Endodermal cell (in vitro differentiated cells): ENCODE results near the gene RCAN1. TPM values are rescaled to one million over a fixed set of nuclear protein-coding genes. Genes with fewer than 3 reads are reported as not detected.
A peak's percentile ranks its signal among the peaks of the same experiment; 100 is the strongest.

ENCODE experiments used
- DNase-seq: peaks from one replicate; pipeline ENCODE4 v3.0.0-alpha.2; 2017
- H3K27ac ChIP-seq: 2 replicates; pipeline ENCODE4 v1.5.1; 2013; ENCODE audit warnings: mild to moderate bottlenecking, low read depth, low read length, moderate library complexity
- H3K27me3 ChIP-seq: 2 replicates; pipeline ENCODE4 v1.6.1; 2013; ENCODE audit warnings: mild to moderate bottlenecking, low read length, moderate library complexity; ENCODE audit not compliant: insufficient read depth, control insufficient read depth, poor library complexity, severe bottlenecking
- H3K36me3 ChIP-seq: 2 replicates; pipeline ENCODE4 v1.7.0; 2013; ENCODE audit warnings: mild to moderate bottlenecking, low read length, moderate library complexity; ENCODE audit not compliant: control insufficient read depth, insufficient read depth
- H3K4me1 ChIP-seq: one replicate; pipeline ENCODE4 v1.7.0; 2013; ENCODE audit warnings: low read length; ENCODE audit not compliant: control insufficient read depth, insufficient read depth
- H3K4me3 ChIP-seq: 2 replicates; pipeline ENCODE4 v1.5.1; 2013; ENCODE audit warnings: mild to moderate bottlenecking, low read length, moderate library complexity
- H3K9ac ChIP-seq: 2 replicates; pipeline ENCODE4 v1.6.1; 2013; ENCODE audit warnings: mild to moderate bottlenecking, low read length, moderate library complexity; ENCODE audit not compliant: poor library complexity, severe bottlenecking; ENCODE audit errors: extremely low read depth
- H3K9me3 ChIP-seq: 2 replicates; pipeline ENCODE4 v1.6.1; 2013; ENCODE audit warnings: mild to moderate bottlenecking, low read length, moderate library complexity; ENCODE audit not compliant: control insufficient read depth
- H3K27ac Mint-ChIP-seq: 2 replicates; pipeline ENCODE4 v1.8.0; 2020; ENCODE audit warnings: mixed read lengths
- H3K27me3 Mint-ChIP-seq: 2 replicates; pipeline ENCODE4 v1.8.0; 2021; ENCODE audit warnings: mild to moderate bottlenecking, mixed read lengths; ENCODE audit not compliant: insufficient read depth
- H3K36me3 Mint-ChIP-seq: 2 replicates; pipeline ENCODE4 v1.8.0; 2020; ENCODE audit warnings: low read depth, mixed read lengths
- H3K4me1 Mint-ChIP-seq: 2 replicates; pipeline ENCODE4 v1.8.0; 2020; ENCODE audit warnings: mixed read lengths
- H3K4me3 Mint-ChIP-seq: 2 replicates; pipeline ENCODE4 v1.8.0; 2020; ENCODE audit warnings: mild to moderate bottlenecking, moderate library complexity, mixed read lengths
- H3K9me3 Mint-ChIP-seq: 2 replicates; pipeline ENCODE4 v1.8.0; 2020; ENCODE audit warnings: mild to moderate bottlenecking, mixed read lengths
- WGBS, 2 experiments: methylation state at CpG; one replicate each; pipeline versions ENCODE4 v1.1.5 to v1.1.7; 2013; ENCODE audit warnings: missing lambda C conversion rate in 2 of 2, mixed read lengths in 1 of 2; ENCODE audit not compliant: insufficient coverage in 1 of 2, insufficient read length in 1 of 2; 5-methylcytosine and 5-hydroxymethylcytosine counted together
- total RNA-seq, 2 donors: library from RNA; stranded (reverse); fragmentation: NEBNext Ultra II Directional in 1 of 2; extraction: Animal tissue kit (Norgen Biotek cat#: 25700) in 1 of 2; gene quantifications; 2 replicates in 1 of 2; 3 replicates in 1 of 2; pipeline ENCODE4 v1.2.1, GENCODE V29; 2021
- TF ChIP-seq, protein P1 (sequence below): fragments of 200-600 bp; sonication (generic); conservative IDR thresholded peaks from 2 replicates; pipeline ENCODE4 v1.5.0; 2021; ENCODE audit warnings: antibody characterized with exemption, mild to moderate bottlenecking

The RCAN1 gene
- total RNA-seq, 2 donors from 2014 or later: 6.1 to 6.7 TPM

- peak; percentile 82 for DNase-seq
- TF ChIP-seq, protein P1, sequence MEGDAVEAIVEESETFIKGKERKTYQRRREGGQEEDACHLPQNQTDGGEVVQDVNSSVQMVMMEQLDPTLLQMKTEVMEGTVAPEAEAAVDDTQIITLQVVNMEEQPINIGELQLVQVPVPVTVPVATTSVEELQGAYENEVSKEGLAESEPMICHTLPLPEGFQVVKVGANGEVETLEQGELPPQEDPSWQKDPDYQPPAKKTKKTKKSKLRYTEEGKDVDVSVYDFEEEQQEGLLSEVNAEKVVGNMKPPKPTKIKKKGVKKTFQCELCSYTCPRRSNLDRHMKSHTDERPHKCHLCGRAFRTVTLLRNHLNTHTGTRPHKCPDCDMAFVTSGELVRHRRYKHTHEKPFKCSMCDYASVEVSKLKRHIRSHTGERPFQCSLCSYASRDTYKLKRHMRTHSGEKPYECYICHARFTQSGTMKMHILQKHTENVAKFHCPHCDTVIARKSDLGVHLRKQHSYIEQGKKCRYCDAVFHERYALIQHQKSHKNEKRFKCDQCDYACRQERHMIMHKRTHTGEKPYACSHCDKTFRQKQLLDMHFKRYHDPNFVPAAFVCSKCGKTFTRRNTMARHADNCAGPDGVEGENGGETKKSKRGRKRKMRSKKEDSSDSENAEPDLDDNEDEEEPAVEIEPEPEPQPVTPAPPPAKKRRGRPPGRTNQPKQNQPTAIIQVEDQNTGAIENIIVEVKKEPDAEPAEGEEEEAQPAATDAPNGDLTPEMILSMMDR: no peak
- Mint-ChIP-seq H3K4me1 (peaks cover 30% of the 10 kb centered on the region), H3K4me3 (peak overlapping the region; percentile 33), H3K27ac (peak overlapping the region; percentile 91), H3K36me3 (no peaks in the 10 kb centered on the region), H3K27me3 (peaks cover 9% of the 10 kb centered on the region), H3K9me3 (no peaks in the 10 kb centered on the region)
- H3K27ac ChIP-seq: peak overlapping the region; percentile 71
- H3K9ac ChIP-seq: peak overlapping the region; percentile 31
- peaks cover 15% of the 10 kb centered on the region for H3K4me1 ChIP-seq
- WGBS, 2 experiments: 46 to 62% methylated on average over 8 to 10 of the region's 10 CpGs
- H3K9me3 ChIP-seq: no peaks in the 10 kb centered on the region
- no peaks in the 10 kb centered on the region for H3K36me3 ChIP-seq
- no peaks in the 10 kb centered on the region for H3K27me3 ChIP-seq
- no peak overlapping the region for H3K4me3 ChIP-seq
Observed at GRCh38 chr21:34526618-34527290, 88.2 kb downstream of the RCAN1 start.

GRCh38 chr21:34526241-34526617 lies 88.7 kb downstream of the RCAN1 start:
- 54 to 77% methylated on average over 5 of the region's 5 CpGs for WGBS, 2 experiments
- peak overlapping the region; percentile 31 for H3K9ac ChIP-seq

DNA sequence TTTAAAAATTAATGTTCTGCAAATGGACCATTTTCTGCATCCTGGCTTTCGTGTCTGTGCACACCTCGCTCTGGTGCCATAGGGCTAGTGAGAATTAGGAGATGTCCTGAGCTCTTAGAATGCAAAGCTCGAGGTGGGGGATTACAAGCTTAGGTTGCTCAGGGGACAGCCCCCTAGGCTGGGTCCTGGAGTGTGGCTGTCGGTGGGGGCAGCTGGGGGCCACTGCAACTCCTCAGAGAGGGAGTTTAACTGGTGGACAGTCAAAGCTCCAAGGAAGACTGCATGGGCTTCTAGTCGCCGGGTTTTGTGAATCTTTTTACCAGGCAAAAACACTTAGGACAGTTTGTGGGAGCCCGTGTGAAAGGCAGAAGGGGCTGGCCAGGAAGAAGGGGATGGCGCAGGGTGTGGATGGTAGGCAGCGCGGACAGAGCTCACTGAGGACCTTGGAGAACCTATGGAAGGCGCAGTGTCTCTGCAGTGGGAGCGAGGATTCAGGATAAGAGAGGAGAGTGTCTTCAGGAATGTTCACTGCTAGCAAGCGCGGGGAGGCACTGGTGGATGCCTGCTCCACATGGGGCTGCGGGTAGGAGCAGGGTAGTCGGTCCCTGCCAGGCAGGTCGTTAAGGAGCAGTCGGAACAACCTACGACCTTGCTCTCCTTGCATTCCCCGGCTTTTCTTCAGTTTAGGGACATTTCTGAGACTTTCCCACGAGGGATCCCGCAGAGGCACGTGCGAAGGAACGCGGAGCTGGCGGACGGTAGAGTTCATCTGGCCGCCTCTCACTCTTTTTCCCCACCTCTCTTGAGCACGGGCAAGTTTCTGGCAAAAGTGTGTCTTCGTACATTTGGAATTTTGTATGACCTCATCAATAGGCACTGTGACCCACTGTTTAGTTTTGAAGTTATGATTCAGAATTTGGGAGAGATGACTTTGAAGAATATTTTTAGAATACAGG lies 90.0 kb downstream of the RCAN1 start:
- H3K4me3 Mint-ChIP-seq: peak overlapping the region; percentile 39
- Histone ChIP-seq H3K36me3 (no peaks in the 10 kb centered on the region), H3K4me1 (peaks cover 15% of the 10 kb centered on the region), H3K4me3 (no peak overlapping the region), H3K9me3 (no peaks in the 10 kb centered on the region), H3K9ac (no peak overlapping the region), H3K27ac (no peak overlapping the region), H3K27me3 (no peaks in the 10 kb centered on the region)
- peak overlapping the region; percentile 73 for H3K27ac Mint-ChIP-seq
- H3K36me3 Mint-ChIP-seq: no peaks in the 10 kb centered on the region
- TF ChIP-seq, protein P1: no peak
- H3K9me3 Mint-ChIP-seq: no peaks in the 10 kb centered on the region
- H3K27me3 Mint-ChIP-seq: peaks cover 9% of the 10 kb centered on the region
- peak; percentile 89 for DNase-seq
- H3K4me1 Mint-ChIP-seq: peaks cover 34% of the 10 kb centered on the region
- 38 to 49% methylated on average over 25 to 31 of the region's 31 CpGs for WGBS, 2 experiments

More at GRCh38 chr21:34526241-34526617, 88.7 kb downstream of the RCAN1 start:
- H3K27me3 ChIP-seq: no peaks in the 10 kb centered on the region
- Mint-ChIP-seq H3K27ac (peak overlapping the region; percentile 91), H3K4me3 (peak overlapping the region; percentile 33), H3K4me1 (peaks cover 34% of the 10 kb centered on the region), H3K9me3 (no peaks in the 10 kb centered on the region), H3K27me3 (peaks cover 9% of the 10 kb centered on the region), H3K36me3 (no peaks in the 10 kb centered on the region)
- H3K4me1 ChIP-seq: peaks cover 15% of the 10 kb centered on the region
- no peaks in the 10 kb centered on the region for H3K36me3 ChIP-seq
- H3K4me3 ChIP-seq: no peak overlapping the region
- H3K27ac ChIP-seq: peak overlapping the region; percentile 71
- H3K9me3 ChIP-seq: no peaks in the 10 kb centered on the region
- TF ChIP-seq, protein P1: no peak
- no peak for DNase-seq
